ENCODE measurements around the gene ATP2A3.
"Not testable (repeated sequence)": the region's sequence is repeated elsewhere in the genome, so short reads cannot be mapped to it uniquely, and the experiment has no call there.

Gene ATP2A3

DNA sequence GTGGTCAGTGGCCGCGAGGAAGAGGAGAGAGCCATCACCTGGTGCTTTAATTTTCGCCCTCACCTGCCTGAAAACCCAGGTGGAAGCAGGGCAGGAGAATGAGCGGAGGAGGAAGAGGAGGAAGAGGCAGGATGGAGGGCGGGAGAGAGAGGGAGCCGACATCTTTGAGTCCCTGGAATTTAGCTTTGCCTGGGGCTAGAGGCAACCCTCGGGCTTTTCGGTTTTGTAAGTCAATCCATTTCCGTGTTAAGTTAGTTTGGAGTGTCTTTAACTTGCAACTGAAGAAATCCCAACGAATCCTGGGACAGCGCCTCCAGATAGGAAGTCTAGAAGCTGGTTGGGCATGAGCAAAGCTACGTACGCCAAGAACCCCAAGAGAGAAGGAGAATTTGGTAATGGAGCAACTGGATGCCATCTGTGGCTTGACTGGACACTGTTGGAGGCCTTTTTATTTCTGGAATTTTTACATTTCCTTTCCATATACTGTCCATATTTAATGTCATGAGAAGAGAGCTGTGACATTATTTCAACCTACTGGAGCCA, 36.9 kb upstream of the ATP2A3 start:
- DNase-seq (ENCODE audit: low read depth) = no peak
- no peak overlapping the region for H3K4me3 ChIP-seq (replicated peaks; ENCODE audit: low read depth, low read length)
- TF ChIP-seq, protein P1, sequence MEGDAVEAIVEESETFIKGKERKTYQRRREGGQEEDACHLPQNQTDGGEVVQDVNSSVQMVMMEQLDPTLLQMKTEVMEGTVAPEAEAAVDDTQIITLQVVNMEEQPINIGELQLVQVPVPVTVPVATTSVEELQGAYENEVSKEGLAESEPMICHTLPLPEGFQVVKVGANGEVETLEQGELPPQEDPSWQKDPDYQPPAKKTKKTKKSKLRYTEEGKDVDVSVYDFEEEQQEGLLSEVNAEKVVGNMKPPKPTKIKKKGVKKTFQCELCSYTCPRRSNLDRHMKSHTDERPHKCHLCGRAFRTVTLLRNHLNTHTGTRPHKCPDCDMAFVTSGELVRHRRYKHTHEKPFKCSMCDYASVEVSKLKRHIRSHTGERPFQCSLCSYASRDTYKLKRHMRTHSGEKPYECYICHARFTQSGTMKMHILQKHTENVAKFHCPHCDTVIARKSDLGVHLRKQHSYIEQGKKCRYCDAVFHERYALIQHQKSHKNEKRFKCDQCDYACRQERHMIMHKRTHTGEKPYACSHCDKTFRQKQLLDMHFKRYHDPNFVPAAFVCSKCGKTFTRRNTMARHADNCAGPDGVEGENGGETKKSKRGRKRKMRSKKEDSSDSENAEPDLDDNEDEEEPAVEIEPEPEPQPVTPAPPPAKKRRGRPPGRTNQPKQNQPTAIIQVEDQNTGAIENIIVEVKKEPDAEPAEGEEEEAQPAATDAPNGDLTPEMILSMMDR (IDR thresholded peaks at IDR 0.05; ENCODE audit: low read length, missing control alignments) = no peak

DNA sequence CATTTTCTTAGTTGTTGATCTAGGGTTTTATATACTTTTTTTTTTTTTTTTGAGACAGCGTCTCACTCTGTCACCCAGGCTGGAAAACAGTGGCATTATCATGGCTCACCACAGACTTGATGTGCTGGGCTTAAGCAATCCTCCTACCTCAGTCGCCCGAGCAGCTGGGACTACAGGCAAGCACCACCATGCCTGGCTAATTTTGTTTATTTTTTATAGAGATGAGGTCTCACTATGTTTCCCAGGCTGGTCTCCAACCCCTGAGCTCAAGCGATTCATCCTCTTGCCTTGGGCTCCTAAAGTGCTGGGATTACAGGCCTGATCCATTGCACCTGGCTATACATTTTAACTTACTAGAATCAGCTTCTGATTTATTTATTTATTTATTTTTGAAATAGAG, 34.2 kb upstream of the ATP2A3 start:
- DNase-seq (ENCODE audit: low read depth) = no peak
- TF ChIP-seq, protein P1 (IDR thresholded peaks at IDR 0.05; ENCODE audit: low read length, missing control alignments) = no peak
- no peak overlapping the region for H3K4me3 ChIP-seq (replicated peaks; ENCODE audit: low read depth, low read length)

DNA sequence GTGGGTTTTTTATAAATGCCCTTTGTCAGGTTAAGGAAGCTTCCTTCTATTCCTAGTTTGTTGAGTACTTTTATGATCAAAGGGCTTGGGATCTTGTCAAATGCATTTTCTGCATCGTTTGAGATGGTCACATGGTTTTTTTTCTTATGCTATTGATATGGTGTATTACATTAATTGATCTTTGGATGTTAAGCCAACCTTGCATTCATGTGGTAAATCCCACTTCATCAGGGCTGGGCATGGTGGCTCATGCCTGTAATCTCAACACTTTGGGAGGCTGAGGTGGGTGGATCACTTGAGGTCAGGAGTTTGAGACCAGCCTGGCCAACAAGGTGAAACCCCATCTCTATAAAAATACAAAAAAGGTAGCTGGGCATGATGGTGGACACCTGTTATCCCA, 30.8 kb upstream of the ATP2A3 start:
- no peak for DNase-seq (ENCODE audit: low read depth)
- TF ChIP-seq, protein P1 (IDR thresholded peaks at IDR 0.05; ENCODE audit: low read length, missing control alignments) = no peak
- H3K4me3 ChIP-seq (replicated peaks; ENCODE audit: low read depth, low read length) = no peak overlapping the region

DNA sequence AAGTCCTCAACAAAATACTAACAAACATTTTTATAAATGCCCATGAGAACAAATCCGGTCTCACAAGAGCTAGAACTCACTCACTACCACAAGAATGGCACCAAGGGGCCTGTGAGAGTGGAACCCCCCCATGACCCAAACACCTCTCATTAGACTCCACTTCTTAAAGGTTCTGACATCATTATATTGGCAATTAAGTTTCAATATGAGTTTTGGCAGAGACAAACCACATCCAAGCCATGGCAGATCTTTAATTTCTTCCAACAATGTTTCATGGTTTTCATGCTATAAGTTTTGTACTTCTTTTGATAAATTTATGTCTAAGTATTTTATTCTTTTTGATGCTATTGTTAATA, 30.0 kb upstream of the ATP2A3 start:
- no peak overlapping the region for H3K4me3 ChIP-seq (replicated peaks; ENCODE audit: low read depth, low read length)
- TF ChIP-seq, protein P1 (IDR thresholded peaks at IDR 0.05; ENCODE audit: low read length, missing control alignments) = no peak
- DNase-seq (ENCODE audit: low read depth) = no peak

DNA sequence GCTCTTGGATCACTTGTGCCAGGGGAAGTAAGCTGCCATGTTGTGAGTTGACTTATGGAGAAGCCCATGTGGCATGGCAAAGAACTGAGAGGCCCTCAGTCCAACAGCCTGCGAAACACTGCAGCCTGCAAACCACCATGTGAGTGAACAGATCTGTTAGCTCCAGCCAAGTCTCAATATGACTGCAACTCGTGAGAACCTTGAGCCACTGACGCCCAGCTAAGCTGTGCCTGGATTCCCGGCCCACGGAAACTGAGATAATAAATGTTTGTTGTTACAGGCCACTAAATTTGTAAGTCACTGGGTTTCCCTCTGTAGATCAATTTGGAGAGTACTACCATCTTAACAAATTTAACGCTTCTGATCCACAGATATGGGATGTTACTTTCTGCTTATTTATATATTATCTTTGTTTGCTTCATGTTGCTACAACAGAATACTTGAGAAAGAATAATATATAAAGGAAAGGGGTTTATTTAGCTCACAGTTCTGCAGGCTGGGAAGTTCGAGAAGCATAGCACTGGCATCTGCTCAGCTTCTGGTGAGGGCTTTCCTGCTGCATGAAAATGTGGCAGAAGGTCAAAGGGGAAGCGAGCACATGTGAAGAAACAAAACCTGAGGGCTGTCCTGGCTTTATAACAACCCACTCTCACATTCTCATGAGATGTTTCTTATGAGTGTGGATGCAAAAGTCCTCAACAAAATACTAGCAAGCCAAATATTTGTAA, 29.4 kb upstream of the ATP2A3 start:
- no peak for DNase-seq (ENCODE audit: low read depth)
- TF ChIP-seq, protein P1 (IDR thresholded peaks at IDR 0.05; ENCODE audit: low read length, missing control alignments) = no peak
- no peak overlapping the region for H3K4me3 ChIP-seq (replicated peaks; ENCODE audit: low read depth, low read length)

DNA sequence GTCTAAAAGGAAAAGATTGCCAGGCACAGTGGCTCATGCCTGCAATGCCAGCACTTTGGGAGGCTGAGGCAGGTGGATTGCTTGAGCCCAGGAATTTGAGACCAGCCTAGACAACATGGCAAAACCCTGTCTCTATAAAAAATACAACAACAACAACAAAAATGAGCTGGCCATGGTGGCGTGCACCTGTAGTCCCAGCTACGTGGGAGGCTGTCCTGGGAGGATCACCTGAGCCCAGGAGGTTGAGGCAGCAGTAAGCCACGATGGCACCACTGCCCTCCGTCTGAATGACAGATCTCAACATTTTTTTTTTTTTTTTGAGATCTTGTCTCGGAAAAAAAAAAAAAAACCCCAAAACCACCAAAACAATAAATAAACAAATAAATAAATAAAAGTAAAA, 28.1 kb upstream of the ATP2A3 start:
- DNase-seq (ENCODE audit: low read depth) = no peak
- no peak overlapping the region for H3K4me3 ChIP-seq (replicated peaks; ENCODE audit: low read depth, low read length)
- TF ChIP-seq, protein P1 (IDR thresholded peaks at IDR 0.05; ENCODE audit: low read length, missing control alignments) = no peak

DNA sequence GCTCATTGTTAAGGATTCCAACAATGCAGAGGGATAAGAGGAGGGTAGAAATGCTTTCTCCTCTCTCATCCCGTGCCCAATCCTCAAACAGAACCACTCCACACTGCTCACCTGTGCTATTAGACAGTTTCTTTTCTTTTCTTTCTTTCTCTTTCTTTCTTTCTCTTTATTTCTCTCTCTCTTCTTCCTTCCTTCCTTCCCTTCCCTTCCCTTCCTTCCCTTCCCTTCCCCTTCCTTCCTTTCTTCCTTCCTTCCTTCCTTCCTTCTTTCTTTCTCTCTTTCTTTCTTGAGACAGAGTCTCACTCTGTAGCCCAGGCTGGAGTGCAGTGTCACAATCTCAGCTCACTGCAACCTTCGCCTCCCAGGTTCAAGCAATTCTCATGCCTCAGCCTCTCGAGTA, 27.5 kb upstream of the ATP2A3 start:
- DNase-seq (ENCODE audit: low read depth); H3K4me3 ChIP-seq (replicated peaks; ENCODE audit: low read depth, low read length): not testable (repeated sequence)
